Measurements from ENCODE around the gene CATSPER1. TPM values are rescaled to one million over a fixed set of nuclear protein-coding genes. Genes with fewer than 3 reads are reported as not detected.

CATSPER1 gene
- total and polyA plus RNA-seq, 2 of the 8 experiments (the other 6 are each of a cell fraction or from before 2014, with no cell fraction given), result not detected

- no peak overlapping the region for H3K56ac ChIP-seq (replicated peaks; ENCODE audit: insufficient read length, low read depth, low read length)
- no peaks in the 10 kb centered on the region for H3K27me3 ChIP-seq (replicated peaks in 1 of 4; ENCODE audit: control insufficient read depth in 3 of 4, extremely low read depth in 1 of 4, insufficient read depth in 3 of 4, low read length in 3 of 4)
- H2BK20ac ChIP-seq (ENCODE audit: low read length), result no peak overlapping the region
- no peak overlapping the region for H3K4me2 ChIP-seq (ENCODE audit: insufficient read depth in 1 of 2, low read depth in 2 of 2, low read length in 2 of 2)
- peaks cover 6 to 8% of the 10 kb centered on the region in 2 experiments for H3K9me3 ChIP-seq (ENCODE audit: insufficient read depth in 2 of 2, low read depth in 1 of 2, low read length in 1 of 2)
- H3K14ac ChIP-seq (ENCODE audit: insufficient read length), result no peak overlapping the region
- H2BK120ac ChIP-seq (replicated peaks; ENCODE audit: low read depth, low read length), result no peak overlapping the region
- no peak overlapping the region for H3K27ac ChIP-seq (ENCODE audit: low read depth, low read length)
- H3K36me3 ChIP-seq (ENCODE audit: control insufficient read depth in 2 of 4, insufficient read depth in 4 of 4, low read length in 3 of 4), result no peaks in the 10 kb centered on the region
- H2BK5ac ChIP-seq (ENCODE audit: low read depth, low read length), result no peak overlapping the region
- H3K23ac ChIP-seq (ENCODE audit: insufficient read length), result no peak overlapping the region
- 92% methylated on average over 7 of the region's 8 CpGs; no CpG with 5 or more reads in 1 of the 2 experiments for WGBS, 2 experiments (ENCODE audit: extremely low coverage in 1 of 2, insufficient coverage in 1 of 2, insufficient read length in 1 of 2, insufficient replicate concordance in 2 of 2, low coverage in 1 of 2, low lambda C conversion rate in 2 of 2, missing lambda C conversion rate in 1 of 2)
- POLR2A ChIA-PET (ENCODE audit: partially characterized antibody), result no interaction called here
- CTCF ChIA-PET (ENCODE audit: partially characterized antibody), result interaction anchor here (2.0 to 7.1 kb wide), 2 partner anchors 10 to 12 kb away, joined by 7 to 39 read pairs; no protein-coding TSS in a partner anchor
- no peak overlapping the region for H4K91ac ChIP-seq (replicated peaks; ENCODE audit: insufficient read length, low read length)
- no peak overlapping the region for H2AK5ac ChIP-seq (ENCODE audit: low read depth, low read length)
- H2BK15ac ChIP-seq (ENCODE audit: low read length), result no peak overlapping the region
- no peak overlapping the region for H2AFZ ChIP-seq (ENCODE audit: low read length)
- no peaks in the 10 kb centered on the region for H3K79me1 ChIP-seq (ENCODE audit: low read depth, low read length)
- H3K4me3 ChIP-seq (ENCODE audit: extremely low read depth in 1 of 4, insufficient read depth in 2 of 4, low read depth in 3 of 4, low read length in 4 of 4), result no peak overlapping the region
- H4K20me1 ChIP-seq (replicated peaks in 1 of 2; ENCODE audit: control insufficient read depth in 1 of 2, insufficient read depth in 2 of 2, low read length in 2 of 2), result no peaks in the 10 kb centered on the region
- H3K4me1 ChIP-seq (replicated peaks in 1 of 4; ENCODE audit: control insufficient read depth in 3 of 4, insufficient read depth in 4 of 4, low read length in 3 of 4), result no peaks in the 10 kb centered on the region
- H3K9ac ChIP-seq (replicated peaks in 1 of 4; ENCODE audit: extremely low read depth in 1 of 4, low read depth in 3 of 4, low read length in 3 of 4), result no peak overlapping the region; a peak in 1 of 7 replicates
- H3K18ac ChIP-seq (ENCODE audit: extremely low read depth, low read length), result no peak overlapping the region
- H2BK12ac ChIP-seq (ENCODE audit: low read depth, low read length), result no peak overlapping the region
- H3K4ac ChIP-seq (replicated peaks; ENCODE audit: insufficient read length, low read depth, low read length), result no peak overlapping the region
- DNase-seq (ENCODE audit: low read depth in 1 of 2, low spot score in 2 of 2), result no peak
- H4K8ac ChIP-seq (ENCODE audit: extremely low read depth, insufficient read depth, low read length), result no peak overlapping the region
- H3K79me2 ChIP-seq (ENCODE audit: control insufficient read depth in 1 of 2, insufficient read depth in 2 of 2, low read length in 2 of 2), result no peaks in the 10 kb centered on the region
- no peak for FAIRE-seq
- 0 out of 2 replicates have a peak, but pooled peaks cover 2% of the 10 kb centered on the region for H3K23me2 ChIP-seq (ENCODE audit: low read depth, low read length)
- no peak overlapping the region for H4K5ac ChIP-seq (ENCODE audit: insufficient read length, low read depth, low read length)
- TF ChIP-seq CHD1 (IDR thresholded peaks at IDR 0.05; ENCODE audit: low read depth, low read length) (no peak), SIN3A (conservative IDR thresholded peaks at IDR 0.05 in 1 of 2, IDR thresholded peaks at IDR 0.05 in 1 of 2; ENCODE audit: low read depth in 1 of 2, low read length in 2 of 2) (no peak), EP300 (IDR thresholded peaks at IDR 0.05; ENCODE audit: borderline replicate concordance in 1 of 2, low read depth in 2 of 2, low read length in 2 of 2) (no peak), KDM4A (IDR thresholded peaks at IDR 0.05; ENCODE audit: low read depth, low read length, severe bottlenecking) (no peak)
These were observed 6.9 kb upstream of the CATSPER1 start for GRCh38 chr11:66032957-66033735.
